GM12874 (cell line): ENCODE measurements around the gene MYOM3.

Source experiments
- CTCF ChIP-seq: IDR thresholded peaks from 2 replicates; pipeline ENCODE4 v1.5.1; 2011; ENCODE audit warnings: low read depth, mild to moderate bottlenecking, control low read depth, low read length, moderate library complexity; ENCODE audit not compliant: insufficient read depth

The MYOM3 gene

DNA sequence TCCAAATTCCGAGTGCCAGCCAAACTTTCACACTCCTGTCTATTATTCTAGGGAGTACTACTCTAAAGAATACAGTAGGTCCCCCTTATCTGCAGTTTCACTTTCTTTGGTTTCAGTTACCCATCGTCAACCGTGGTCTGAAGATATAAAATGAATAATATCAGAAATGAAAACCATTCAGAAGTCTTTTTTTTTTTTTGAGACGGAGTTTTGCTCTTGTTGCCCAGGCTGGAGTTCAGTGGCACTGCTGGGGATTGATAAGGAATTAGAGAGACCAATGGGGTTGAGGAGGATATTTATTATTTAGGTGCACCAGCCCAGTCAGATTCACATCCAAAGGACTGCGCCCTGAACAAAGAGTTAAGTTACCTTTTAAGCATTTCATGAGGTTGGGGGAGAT is 79.0 kb downstream of the MYOM3 start:
- no peak for TF ChIP-seq CTCF

DNA sequence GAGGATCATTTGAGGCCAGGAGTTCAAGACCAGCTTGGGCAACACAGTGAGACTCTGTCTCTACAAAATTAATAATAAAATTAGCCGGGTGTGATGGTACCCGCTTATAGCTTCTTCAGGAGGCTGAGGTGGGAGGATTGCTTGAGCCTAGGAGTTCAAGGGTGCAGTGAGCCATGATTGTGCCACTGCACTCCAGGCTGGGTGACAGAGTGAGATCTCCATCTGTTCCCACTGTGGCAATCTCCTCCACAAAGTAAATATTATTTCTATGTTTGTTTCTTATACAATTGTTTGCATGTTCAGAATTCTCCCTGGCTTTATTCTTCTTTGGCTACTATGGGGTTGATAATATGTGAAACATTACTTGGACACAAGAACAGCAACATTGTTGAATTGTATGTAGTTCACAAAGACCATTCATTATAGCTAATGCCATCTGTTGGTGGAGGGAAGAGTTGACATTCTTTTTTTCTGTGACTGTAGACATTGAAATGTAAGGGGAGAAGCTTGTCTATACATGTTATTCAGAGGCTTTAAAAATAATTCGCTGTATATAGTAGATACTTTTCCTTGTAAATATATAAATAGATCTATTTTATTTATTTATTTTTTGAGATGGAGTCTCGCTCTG is 84.0 kb downstream of the MYOM3 start:
- TF ChIP-seq CTCF: peak; percentile 38; the same call in 1 of the 2 replicates

- TF ChIP-seq CTCF: no peak
Observed at GRCh38 chr1:24022581-24023361, 89.2 kb downstream of the MYOM3 start.

DNA sequence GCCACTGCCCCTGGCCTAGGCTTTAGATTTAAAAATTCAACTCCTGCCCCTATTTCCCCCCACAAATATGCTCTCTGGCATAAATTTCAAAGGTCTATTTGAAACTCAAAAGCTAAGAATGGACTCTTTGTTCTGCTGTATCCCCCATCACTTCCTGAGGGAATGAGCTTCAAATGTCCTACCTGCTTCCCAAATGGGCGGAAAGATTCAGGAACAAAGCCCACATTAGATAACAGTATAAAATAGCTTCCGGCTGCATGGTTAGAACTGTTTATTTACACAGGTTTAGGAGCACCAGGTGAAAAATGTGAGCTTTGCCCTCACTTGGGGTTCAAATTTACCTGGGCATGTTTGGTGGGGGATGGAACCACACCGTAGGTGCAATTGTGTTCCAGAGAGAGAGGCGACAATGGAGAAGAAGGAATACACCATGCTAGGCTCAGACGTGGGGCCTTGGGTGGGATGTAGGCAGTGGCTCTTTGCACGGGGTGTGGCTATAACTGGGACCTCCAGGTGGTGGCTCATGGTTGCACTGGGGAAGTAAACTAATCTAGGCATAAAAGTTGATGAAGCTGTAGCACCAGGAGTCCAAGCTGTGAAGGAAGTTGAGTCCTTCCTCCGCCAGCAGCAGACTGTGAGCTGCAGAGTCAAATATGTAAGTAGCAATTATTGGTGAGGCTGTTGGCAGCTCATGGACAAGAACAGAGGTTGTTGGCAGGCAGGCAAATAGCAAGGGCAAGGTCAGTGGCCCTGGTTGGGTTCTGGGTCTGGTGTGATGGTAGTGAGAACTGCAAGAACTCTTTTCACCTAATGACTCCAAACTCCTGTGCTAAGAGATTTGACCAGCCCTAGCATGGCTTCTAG is 90.3 kb downstream of the MYOM3 start:
- no peak for TF ChIP-seq CTCF

DNA sequence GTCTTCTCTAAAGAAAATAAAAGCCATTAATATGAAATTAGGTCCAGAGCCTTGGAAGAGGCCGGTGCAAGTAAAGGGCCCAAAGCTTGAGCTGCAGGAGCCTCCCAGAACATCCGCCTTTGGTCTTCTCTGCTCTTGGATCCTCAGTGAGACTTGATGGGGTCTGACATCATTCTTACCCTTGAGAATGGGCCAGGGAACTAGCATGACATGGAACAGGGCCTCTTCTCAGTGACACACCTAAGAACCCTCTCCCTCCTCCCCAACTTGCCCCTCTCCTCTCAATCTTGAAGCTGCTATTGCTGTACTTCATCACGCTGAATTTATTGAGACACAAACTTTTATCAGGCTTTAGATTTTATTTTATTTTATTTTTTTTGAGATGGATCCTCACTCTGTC is 91.5 kb downstream of the MYOM3 start:
- no peak for TF ChIP-seq CTCF

DNA sequence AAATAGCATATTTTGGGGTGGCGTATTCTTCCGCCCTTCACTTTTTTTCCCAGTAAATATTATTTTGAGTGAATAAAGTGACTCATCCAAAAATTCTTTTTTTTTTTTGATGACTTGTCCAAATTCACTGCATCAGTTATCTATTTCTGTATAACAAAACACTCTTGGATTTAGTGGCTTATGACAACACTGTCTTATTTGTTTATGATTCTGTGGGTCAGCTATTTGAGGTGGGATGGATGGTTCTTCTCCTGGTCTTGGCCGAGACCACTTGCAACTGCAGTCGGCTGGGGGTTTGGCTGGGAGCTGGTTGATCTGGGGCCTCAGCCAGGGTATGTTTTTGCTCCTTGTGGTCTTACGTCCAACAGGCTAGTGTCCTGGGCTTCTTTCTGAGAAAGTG is 91.9 kb downstream of the MYOM3 start:
- no peak for TF ChIP-seq CTCF

- no peak for TF ChIP-seq CTCF
Observed at GRCh38 chr1:24018611-24019580, 93.0 kb downstream of the MYOM3 start.
